Bronchial epithelial cell (primary cell): ENCODE results near the gene DPF3. TPM values are rescaled to one million over a fixed set of nuclear protein-coding genes. Genes with fewer than 3 reads are reported as not detected.

Experiments
- DNase-seq: peaks from one replicate; pipeline ENCODE4 v3.0.0-alpha.2; 2010; ENCODE audit warnings: low read depth
- FAIRE-seq: peaks from 2 replicates; lab custom pipeline; 2011; peaks lifted over from hg19 to GRCh38; lab: Jason Lieb, UNC
- H3K27me3 ChIP-seq: 2 replicates; pipeline ENCODE4 v1.5.1; 2011; ENCODE audit warnings: low read length; ENCODE audit not compliant: control insufficient read depth, insufficient read depth
- H3K36me3 ChIP-seq: 2 replicates; pipeline ENCODE4 v1.5.1; 2011; ENCODE audit warnings: low read length; ENCODE audit not compliant: control insufficient read depth, insufficient read depth
- H3K4me3 ChIP-seq: 2 replicates; pipeline ENCODE4 v1.5.1; 2011; ENCODE audit warnings: mild to moderate bottlenecking, low read depth, low read length, control low read depth
- CTCF ChIP-seq: IDR thresholded peaks from 2 replicates; pipeline ENCODE4 v1.5.1; 2011; ENCODE audit warnings: mild to moderate bottlenecking, moderate library complexity, low read length, control low read depth, inconsistent platforms; ENCODE audit not compliant: insufficient read depth, severe bottlenecking
- total RNA-seq: library from RNA; depleted of rRNA; stranded (reverse); fragments of >200 nt; gene quantifications from 2 replicates; pipeline ENCODE4 v1.2.1, GENCODE V29; 2014

Gene DPF3
- total RNA-seq, 1 donor from 2014 or later: not detected

- no peak overlapping the region for H3K4me3 ChIP-seq
- DNase-seq (no peak), FAIRE-seq (no peak)
- no peaks in the 10 kb centered on the region for H3K27me3 ChIP-seq
- TF ChIP-seq CTCF: no peak
- H3K36me3 ChIP-seq: no peaks in the 10 kb centered on the region
Measured at GRCh38 chr14:72611506-72611905, 282.4 kb downstream of the DPF3 start.

GRCh38 chr14:72610831-72611200, 283.1 kb downstream of the DPF3 start:
- FAIRE-seq: no peak

GRCh38 chr14:72610096-72610830, 283.6 kb downstream of the DPF3 start:
- DNase-seq: peak; percentile 7
- no peak for TF ChIP-seq CTCF
- H3K27me3 ChIP-seq: no peaks in the 10 kb centered on the region
- no peak overlapping the region for H3K4me3 ChIP-seq
- FAIRE-seq: peak; percentile 79
- H3K36me3 ChIP-seq: no peaks in the 10 kb centered on the region

More at GRCh38 chr14:72610831-72611200, 283.1 kb downstream of the DPF3 start:
- no peaks in the 10 kb centered on the region for H3K36me3 ChIP-seq
- no peak for DNase-seq
- no peak overlapping the region for H3K4me3 ChIP-seq
- no peaks in the 10 kb centered on the region for H3K27me3 ChIP-seq
- no peak for TF ChIP-seq CTCF

GRCh38 chr14:72609205-72609916, 284.5 kb downstream of the DPF3 start:
- Histone ChIP-seq H3K36me3 (no peaks in the 10 kb centered on the region), H3K4me3 (no peak overlapping the region), H3K27me3 (no peaks in the 10 kb centered on the region)
- FAIRE-seq (no peak), DNase-seq (no peak)
- no peak for TF ChIP-seq CTCF

- no peaks in the 10 kb centered on the region for H3K27me3 ChIP-seq
- H3K36me3 ChIP-seq: no peaks in the 10 kb centered on the region
- no peak overlapping the region for H3K4me3 ChIP-seq
- DNase-seq (peak; percentile 86), FAIRE-seq (no peak)
- no peak for TF ChIP-seq CTCF
Measured at GRCh38 chr14:72608391-72609204, 285.3 kb downstream of the DPF3 start.
